DOHH2 (cell line): ENCODE measurements around the gene MECP2.
A peak's percentile ranks its signal among the peaks of the same experiment; 100 is the strongest.

ENCODE experiments used
- H3F3A ChIP-seq: fragments of 200-600 bp; sonication (generic), shearing (Covaris generic); 2 replicates; pipeline ENCODE4 v1.6.0; 2016; ENCODE audit warnings: antibody characterized with exemption, mild to moderate bottlenecking; ENCODE audit not compliant: control insufficient read depth, insufficient read depth
- H3K27ac ChIP-seq: fragments of 200-600 bp; sonication (generic); 2 replicates; pipeline ENCODE4 v1.5.1; 2014; ENCODE audit warnings: low read depth, mild to moderate bottlenecking, low read length, moderate library complexity
- H3K27me3 ChIP-seq: fragments of 200-600 bp; sonication (generic); 2 replicates; pipeline ENCODE4 v1.6.1; 2014; ENCODE audit warnings: mild to moderate bottlenecking, low read length, mixed read lengths; ENCODE audit not compliant: control insufficient read depth
- H3K36me3 ChIP-seq: fragments of 200-600 bp; sonication (generic); 2 replicates; pipeline ENCODE4 v1.6.1; 2014; ENCODE audit warnings: mild to moderate bottlenecking, low read length, moderate library complexity, mixed read lengths; ENCODE audit not compliant: control insufficient read depth
- H3K4me1 ChIP-seq: fragments of 200-600 bp; sonication (generic); 2 replicates; pipeline ENCODE4 v1.6.1; 2014; ENCODE audit warnings: mild to moderate bottlenecking, low read length, mixed read lengths; ENCODE audit not compliant: control insufficient read depth
- H3K4me2 ChIP-seq: fragments of 200-600 bp; sonication (generic); 2 replicates; pipeline ENCODE4 v1.6.0; 2014; ENCODE audit warnings: mild to moderate bottlenecking, low read length, moderate library complexity
- H3K4me3 ChIP-seq: fragments of 200-600 bp; sonication (generic); 2 replicates; pipeline ENCODE4 v1.5.1; 2014; ENCODE audit warnings: mild to moderate bottlenecking, low read length, mixed read lengths
- H3K79me2 ChIP-seq: fragments of 200-600 bp; sonication (generic); 2 replicates; pipeline ENCODE4 v1.6.1; 2014; ENCODE audit warnings: mild to moderate bottlenecking, low read length, mixed read lengths; ENCODE audit not compliant: control insufficient read depth
- H3K9me2 ChIP-seq: fragments of 200-600 bp; sonication (generic); replicated peaks from 2 replicates; pipeline ENCODE4 v1.6.1; 2014; ENCODE audit warnings: mild to moderate bottlenecking, low read length, mixed read lengths; ENCODE audit not compliant: control insufficient read depth
- H3K9me3 ChIP-seq: fragments of 200-600 bp; sonication (generic); 2 replicates; pipeline ENCODE4 v1.6.1; 2014; ENCODE audit warnings: antibody characterized with exemption, low read length, mixed read lengths; ENCODE audit not compliant: control insufficient read depth, insufficient read depth
- H4K20me1 ChIP-seq: fragments of 200-600 bp; sonication (generic); 2 replicates; pipeline ENCODE4 v1.6.0; 2014; ENCODE audit warnings: low read depth, mild to moderate bottlenecking, antibody characterized with exemption, low read length, moderate library complexity; ENCODE audit not compliant: control insufficient read depth, insufficient read depth
- CTCF ChIP-seq: fragments of 200-600 bp; sonication (generic); IDR thresholded peaks from one replicate; pipeline ENCODE4 v1.5.1; 2014; ENCODE audit warnings: antibody characterized with exemption, mild to moderate bottlenecking, low read depth, low read length; ENCODE audit not compliant: poor library complexity, severe bottlenecking
- EZH2phosphoT487 ChIP-seq: fragments of 200-600 bp; sonication (generic); IDR thresholded peaks from 2 replicates; pipeline ENCODE4 v1.6.1; 2017; ENCODE audit warnings: borderline replicate concordance, mild to moderate bottlenecking, antibody characterized with exemption, low read length, moderate library complexity, mixed read lengths

MECP2 gene

DNA sequence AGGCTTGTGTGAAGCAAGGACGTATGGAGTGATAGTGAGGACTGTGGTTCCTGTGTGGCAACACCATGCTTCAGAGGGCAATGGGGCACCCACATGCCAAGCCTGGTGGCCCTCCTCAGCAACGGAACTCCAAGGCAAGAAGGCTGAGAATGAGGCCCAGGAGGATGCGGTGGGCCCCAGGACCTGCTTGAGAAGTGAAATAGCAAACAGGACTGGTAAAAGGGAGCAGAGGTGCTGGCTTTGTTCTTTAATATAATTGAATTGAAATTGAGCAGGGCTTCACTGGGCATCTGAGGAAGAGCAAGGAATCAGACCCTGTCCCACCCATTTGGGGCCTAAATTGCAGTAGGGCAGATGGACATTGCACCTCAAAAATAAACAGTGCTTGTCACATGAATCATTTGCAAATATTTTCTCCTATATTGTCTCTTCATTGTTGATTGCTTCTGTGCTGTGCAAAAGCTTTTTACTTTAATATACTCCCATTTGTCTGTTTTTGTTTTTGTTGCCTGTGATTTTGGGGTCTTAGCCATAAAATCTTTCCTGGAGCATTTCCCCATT lies 122.7 kb downstream of the MECP2 start:
- Histone ChIP-seq H3K4me2 (peak overlapping the region; percentile 91), H3K9me3 (no peaks in the 10 kb centered on the region), H3K27ac (no peak overlapping the region), H4K20me1 (no peaks in the 10 kb centered on the region), H3K27me3 (no peaks in the 10 kb centered on the region), H3K4me3 (no peak overlapping the region), H3K79me2 (peaks cover 37% of the 10 kb centered on the region), H3K9me2 (no peaks in the 10 kb centered on the region), H3K36me3 (peaks cover 16% of the 10 kb centered on the region), H3F3A (0 out of 2 replicates have a peak, but pooled peaks cover 3% of the 10 kb centered on the region), H3K4me1 (peaks cover 16% of the 10 kb centered on the region)
- TF ChIP-seq CTCF (no peak), EZH2phosphoT487 (no peak)

GRCh38 chrX:153974003-153974725 lies 123.4 kb downstream of the MECP2 start:
- Histone ChIP-seq H3K36me3 (peaks cover 23% of the 10 kb centered on the region), H3K79me2 (peaks cover 44% of the 10 kb centered on the region), H3K9me3 (no peaks in the 10 kb centered on the region), H3K4me3 (peak overlapping the region; percentile 77), H3K4me2 (peak overlapping the region; percentile 91), H3K9me2 (no peaks in the 10 kb centered on the region), H3K27me3 (no peaks in the 10 kb centered on the region), H4K20me1 (no peaks in the 10 kb centered on the region), H3K4me1 (peaks cover 16% of the 10 kb centered on the region), H3K27ac (peak overlapping the region; percentile 94), H3F3A (0 out of 2 replicates have a peak, but pooled peaks cover 3% of the 10 kb centered on the region)
- TF ChIP-seq EZH2phosphoT487 (no peak), CTCF (no peak)

- no peaks in the 10 kb centered on the region; the same call in 1 of the 2 replicates for H4K20me1 ChIP-seq
- 0 out of 2 replicates have a peak, but pooled peaks cover 3% of the 10 kb centered on the region for H3F3A ChIP-seq
- peaks cover 22% of the 10 kb centered on the region for H3K4me1 ChIP-seq
- H3K79me2 ChIP-seq: peaks cover 52% of the 10 kb centered on the region
- no peak for TF ChIP-seq EZH2phosphoT487
- TF ChIP-seq CTCF: no peak
- peaks cover 30% of the 10 kb centered on the region for H3K36me3 ChIP-seq
- peak overlapping the region; percentile 91 for H3K4me2 ChIP-seq
- H3K27me3 ChIP-seq: no peaks in the 10 kb centered on the region
- no peaks in the 10 kb centered on the region for H3K9me3 ChIP-seq
- H3K4me3 ChIP-seq: peak overlapping the region; percentile 77
- H3K27ac ChIP-seq: peak overlapping the region; percentile 94
- no peaks in the 10 kb centered on the region for H3K9me2 ChIP-seq
Measured at GRCh38 chrX:153973127-153974002, 124.2 kb downstream of the MECP2 start.
